ENCODE measurements around the gene MED9.

DNA sequence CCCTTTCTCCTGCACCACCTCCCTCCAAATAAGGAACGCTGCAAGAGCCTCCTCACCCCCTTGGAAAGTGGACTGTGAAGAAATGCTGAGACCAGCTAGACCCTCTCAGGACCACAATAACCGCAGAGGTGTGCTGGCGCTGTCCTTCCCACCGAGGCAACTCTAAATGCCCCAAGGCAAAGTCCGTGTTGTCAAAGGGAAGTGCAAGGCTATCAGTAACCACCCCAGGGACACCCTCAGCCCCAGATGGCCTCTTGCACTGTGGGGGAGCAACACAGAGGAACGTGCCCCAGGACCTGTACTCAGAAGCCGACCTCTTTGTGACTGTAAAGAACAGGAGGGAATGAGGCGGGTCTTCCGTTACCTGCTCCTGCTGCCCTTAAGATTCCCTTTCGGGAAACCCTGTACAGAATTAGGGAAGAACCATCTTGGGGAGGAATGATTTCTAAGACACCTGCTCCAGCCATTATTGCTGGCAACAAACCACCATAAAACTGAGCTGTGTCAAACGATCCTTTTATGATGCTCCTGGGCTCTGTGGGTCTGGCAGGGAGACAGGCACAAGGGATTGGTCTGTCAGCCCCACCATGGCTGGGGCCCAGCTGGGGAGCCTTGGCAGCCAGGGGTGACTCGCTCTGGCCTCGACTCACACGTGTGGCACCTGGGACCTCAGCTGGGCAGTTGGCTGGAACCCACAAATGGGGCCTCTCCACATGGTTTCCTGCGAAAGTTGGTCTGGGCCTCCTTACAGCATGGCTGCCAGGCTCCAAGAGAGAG, 14.6 kb upstream of the MED9 start:
- TF ChIP-seq, protein P1, sequence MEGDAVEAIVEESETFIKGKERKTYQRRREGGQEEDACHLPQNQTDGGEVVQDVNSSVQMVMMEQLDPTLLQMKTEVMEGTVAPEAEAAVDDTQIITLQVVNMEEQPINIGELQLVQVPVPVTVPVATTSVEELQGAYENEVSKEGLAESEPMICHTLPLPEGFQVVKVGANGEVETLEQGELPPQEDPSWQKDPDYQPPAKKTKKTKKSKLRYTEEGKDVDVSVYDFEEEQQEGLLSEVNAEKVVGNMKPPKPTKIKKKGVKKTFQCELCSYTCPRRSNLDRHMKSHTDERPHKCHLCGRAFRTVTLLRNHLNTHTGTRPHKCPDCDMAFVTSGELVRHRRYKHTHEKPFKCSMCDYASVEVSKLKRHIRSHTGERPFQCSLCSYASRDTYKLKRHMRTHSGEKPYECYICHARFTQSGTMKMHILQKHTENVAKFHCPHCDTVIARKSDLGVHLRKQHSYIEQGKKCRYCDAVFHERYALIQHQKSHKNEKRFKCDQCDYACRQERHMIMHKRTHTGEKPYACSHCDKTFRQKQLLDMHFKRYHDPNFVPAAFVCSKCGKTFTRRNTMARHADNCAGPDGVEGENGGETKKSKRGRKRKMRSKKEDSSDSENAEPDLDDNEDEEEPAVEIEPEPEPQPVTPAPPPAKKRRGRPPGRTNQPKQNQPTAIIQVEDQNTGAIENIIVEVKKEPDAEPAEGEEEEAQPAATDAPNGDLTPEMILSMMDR (IDR thresholded peaks at IDR 0.05): no peak
- no peak for TF ChIP-seq POLR2A (IDR thresholded peaks at IDR 0.05)

Data from esophagus squamous epithelium (tissue), 4 donors.